Mesenchymal stem cell (in vitro differentiated cells and primary cell): Measurements from ENCODE around the gene ASPG.

Experiments used
- DNase-seq: peaks from one replicate; pipeline ENCODE4 v3.0.0-alpha.2; 2013
- H2AFZ ChIP-seq: one replicate; pipeline ENCODE4 v1.6.1; 2013; ENCODE audit warnings: low read depth, mild to moderate bottlenecking, control low read depth, inconsistent platforms, low read length, moderate library complexity
- H2AK5ac ChIP-seq: 2 replicates; pipeline ENCODE4 v1.6.1; 2013; ENCODE audit warnings: low read length, moderate library complexity, mild to moderate bottlenecking, inconsistent platforms; ENCODE audit not compliant: severe bottlenecking
- H2BK120ac ChIP-seq: one replicate; pipeline ENCODE4 v1.6.1; 2013; ENCODE audit warnings: low read depth, mild to moderate bottlenecking, inconsistent platforms, low read length, moderate library complexity
- H2BK12ac ChIP-seq, 2 experiments: one replicate each; pipeline ENCODE4 v1.6.1; 2013; ENCODE audit warnings: inconsistent platforms in 2 of 2, low read length in 2 of 2, mild to moderate bottlenecking in 2 of 2, moderate library complexity in 2 of 2, control low read depth in 1 of 2
- H2BK15ac ChIP-seq: one replicate; pipeline ENCODE4 v1.6.1; 2013; ENCODE audit warnings: mild to moderate bottlenecking, low read depth, inconsistent platforms; ENCODE audit not compliant: poor library complexity, severe bottlenecking
- H2BK5ac ChIP-seq: 2 replicates; pipeline ENCODE4 v1.6.1; 2013; ENCODE audit warnings: low read depth, mild to moderate bottlenecking, low read length, control low read depth, inconsistent platforms; ENCODE audit not compliant: poor library complexity, severe bottlenecking
- H3K14ac ChIP-seq, 2 experiments: one replicate each; pipeline ENCODE4 v1.6.1; 2013; ENCODE audit warnings: inconsistent platforms in 2 of 2, low read length in 2 of 2, control low read depth in 1 of 2, mild to moderate bottlenecking in 1 of 2, moderate library complexity in 1 of 2
- H3K18ac ChIP-seq, 2 experiments: one replicate each; pipeline ENCODE4 v1.6.1; 2013; ENCODE audit warnings: inconsistent platforms in 2 of 2, low read length in 2 of 2, control low read depth in 1 of 2, low read depth in 1 of 2, mild to moderate bottlenecking in 1 of 2
- H3K23ac ChIP-seq, 2 experiments: one replicate each; pipeline ENCODE4 v1.6.1; 2013; ENCODE audit warnings: inconsistent platforms in 2 of 2, low read length in 2 of 2, mild to moderate bottlenecking in 2 of 2, moderate library complexity in 2 of 2, control low read depth in 1 of 2
- H3K27ac ChIP-seq: 2 replicates; pipeline ENCODE4 v1.5.1; 2013; ENCODE audit warnings: mild to moderate bottlenecking, moderate library complexity, low read length, control low read depth, inconsistent platforms; ENCODE audit not compliant: poor library complexity, severe bottlenecking
- H3K27me3 ChIP-seq, 2 experiments: 2 replicates each; pipeline versions ENCODE4 v1.6.1 to v1.7.0; 2013; ENCODE audit warnings: low read length in 2 of 2, mild to moderate bottlenecking in 2 of 2, moderate library complexity in 2 of 2, control low read depth in 1 of 2, inconsistent platforms in 1 of 2; ENCODE audit not compliant: control insufficient read depth in 1 of 2, insufficient read depth in 1 of 2
- H3K36me3 ChIP-seq, 2 experiments: 2 replicates each; pipeline versions ENCODE4 v1.6.1 to v1.7.0; 2013; ENCODE audit warnings: low read length in 2 of 2, control low read depth in 1 of 2, inconsistent platforms in 1 of 2, low read depth in 1 of 2, mild to moderate bottlenecking in 1 of 2; ENCODE audit not compliant: insufficient read depth in 2 of 2, control insufficient read depth in 1 of 2
- H3K4ac ChIP-seq, 2 experiments: one replicate each; pipeline ENCODE4 v1.6.1; 2013; ENCODE audit warnings: inconsistent platforms in 2 of 2, low read length in 2 of 2, mild to moderate bottlenecking in 2 of 2, moderate library complexity in 2 of 2, control low read depth in 1 of 2, low read depth in 1 of 2
- H3K4me1 ChIP-seq: 2 replicates; pipeline ENCODE4 v1.6.1; 2013; ENCODE audit warnings: low read depth, low read length, control low read depth; ENCODE audit not compliant: control insufficient read depth, insufficient read depth
- H3K4me2 ChIP-seq: 2 replicates; pipeline ENCODE4 v1.6.1; 2013; ENCODE audit warnings: low read length, mild to moderate bottlenecking, inconsistent platforms; ENCODE audit not compliant: poor library complexity, severe bottlenecking
- H3K4me3 ChIP-seq, 2 experiments: 2 replicates each; pipeline versions ENCODE4 v1.5.1 to v1.7.0; 2013; ENCODE audit warnings: low read length in 2 of 2, mild to moderate bottlenecking in 2 of 2, control low read depth in 1 of 2, low read depth in 1 of 2; ENCODE audit not compliant: insufficient read depth in 1 of 2
- H3K79me1 ChIP-seq: replicated peaks from 2 replicates; pipeline ENCODE4 v1.6.1; 2013; ENCODE audit warnings: mild to moderate bottlenecking, control low read depth, low read length, inconsistent platforms; ENCODE audit not compliant: poor library complexity, severe bottlenecking
- H3K9ac ChIP-seq: 2 replicates; pipeline ENCODE4 v1.7.0; 2013; ENCODE audit warnings: mild to moderate bottlenecking, low read length, moderate library complexity
- H3K9me3 ChIP-seq: 2 replicates; pipeline ENCODE4 v1.7.0; 2013; ENCODE audit warnings: mild to moderate bottlenecking, low read length; ENCODE audit not compliant: control insufficient read depth
- H4K8ac ChIP-seq: one replicate; pipeline ENCODE4 v1.6.1; 2013; ENCODE audit warnings: inconsistent platforms, mild to moderate bottlenecking, low read length, moderate library complexity
- H4K91ac ChIP-seq: one replicate; pipeline ENCODE4 v1.6.1; 2013; ENCODE audit warnings: mild to moderate bottlenecking, low read length, inconsistent platforms
- WGBS: methylation state at CpG from one replicate; pipeline ENCODE4 v1.1.7; 2013; ENCODE audit warnings: mixed read lengths; 5-methylcytosine and 5-hydroxymethylcytosine counted together

ASPG gene

DNA sequence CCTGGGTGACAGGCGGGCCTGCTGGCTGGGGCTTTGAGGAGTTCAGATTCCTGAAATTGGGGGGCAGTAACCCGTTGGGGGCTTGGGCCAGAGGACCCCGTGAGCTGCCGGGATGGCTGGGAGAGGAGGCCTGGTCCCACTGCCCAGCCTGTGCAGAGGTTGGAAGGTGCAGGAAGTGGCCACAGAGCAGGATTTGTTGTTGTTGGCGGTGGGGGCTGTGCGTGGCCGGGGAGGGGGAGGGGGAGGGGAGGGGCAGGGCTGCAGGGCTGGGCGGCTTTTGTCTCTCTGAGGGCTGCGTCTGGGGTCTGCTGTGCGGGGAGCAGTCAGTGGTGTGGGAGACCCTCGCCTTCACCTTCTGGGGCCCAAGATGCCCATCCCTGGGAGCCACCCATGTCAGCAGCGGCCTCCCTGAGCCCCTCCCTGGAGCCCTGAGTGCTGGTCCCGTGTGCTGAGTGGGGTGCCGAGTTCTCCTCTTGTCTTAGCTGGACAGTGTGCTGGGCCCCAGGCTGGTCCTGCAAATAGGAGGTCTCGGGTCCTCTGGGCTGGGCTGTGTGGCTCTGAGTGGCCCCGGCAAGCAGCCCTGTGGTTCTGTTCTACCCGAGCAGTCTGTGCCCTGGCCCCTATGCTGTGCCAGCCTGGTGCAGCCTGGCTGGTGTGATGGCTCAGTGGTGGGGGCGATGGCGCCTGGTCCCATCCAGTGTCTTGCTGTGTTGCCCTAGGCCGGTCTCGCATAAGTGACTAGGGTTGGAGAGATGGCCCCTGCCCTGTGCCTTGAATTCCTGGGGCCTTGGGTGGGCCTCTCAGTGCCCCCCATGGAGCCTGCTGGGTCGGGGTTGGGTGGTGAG lies 63.2 kb downstream of the ASPG start:
- no peak overlapping the region for H3K23ac ChIP-seq
- peak overlapping the region; percentile 96 to 99 for H3K4ac ChIP-seq
- H4K8ac ChIP-seq: peak overlapping the region; percentile 97
- 42% methylated on average over 19 of the region's 22 CpGs for WGBS
- no peak overlapping the region for H2AFZ ChIP-seq
- DNase-seq: peak; percentile 14
- H3K36me3 ChIP-seq: no peaks in the 10 kb centered on the region
- no peaks in the 10 kb centered on the region for H3K9me3 ChIP-seq
- peaks cover 25% of the 10 kb centered on the region for H3K4me1 ChIP-seq
- H3K14ac ChIP-seq: peak overlapping the region in 1 of 2 experiments; percentile 88
- peak overlapping the region; percentile 95 for H2BK15ac ChIP-seq
- H4K91ac ChIP-seq: peak overlapping the region; percentile 100
- no peak overlapping the region for H3K4me3 ChIP-seq
- peak overlapping the region; percentile 91 to 98 for H2BK12ac ChIP-seq
- H3K4me2 ChIP-seq: no peak overlapping the region
- no peaks in the 10 kb centered on the region for H3K79me1 ChIP-seq
- H2BK5ac ChIP-seq: no peak overlapping the region
- peak overlapping the region; percentile 97 for H2BK120ac ChIP-seq
- H3K27me3 ChIP-seq: peaks cover 18 to 30% of the 10 kb centered on the region in 2 experiments
- no peak overlapping the region for H3K9ac ChIP-seq
- no peak overlapping the region for H2AK5ac ChIP-seq
- peak overlapping the region; percentile 61 to 100 for H3K18ac ChIP-seq
- H3K27ac ChIP-seq: no peak overlapping the region

DNA sequence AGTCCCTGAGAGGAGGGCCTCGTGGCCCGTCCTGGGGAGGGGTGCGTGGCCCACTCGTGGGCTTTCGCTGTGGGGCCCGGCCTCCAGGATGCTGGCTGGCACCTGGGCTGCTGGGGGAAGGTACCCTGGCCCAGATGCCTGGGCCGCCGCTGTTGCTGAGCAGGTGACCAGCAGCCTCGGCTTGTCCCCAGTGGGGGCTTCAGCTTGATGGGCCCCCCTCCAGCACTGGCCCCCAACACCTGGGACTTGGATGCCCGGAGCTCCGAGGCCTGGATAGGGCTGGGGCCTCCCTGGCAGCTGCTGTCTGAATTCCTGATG lies 63.7 kb downstream of the ASPG start:
- no peak overlapping the region for H2BK15ac ChIP-seq
- no peak overlapping the region for H2AFZ ChIP-seq
- no peaks in the 10 kb centered on the region for H3K9me3 ChIP-seq
- peak overlapping the region; percentile 98 for H4K8ac ChIP-seq
- H3K27ac ChIP-seq: no peak overlapping the region
- peak overlapping the region; percentile 100 for H4K91ac ChIP-seq
- H3K36me3 ChIP-seq: no peaks in the 10 kb centered on the region
- H3K4ac ChIP-seq: peak overlapping the region; percentile 96 to 99
- H3K79me1 ChIP-seq: no peaks in the 10 kb centered on the region
- H3K27me3 ChIP-seq: peaks cover 14 to 25% of the 10 kb centered on the region in 2 experiments
- peak overlapping the region; percentile 61 to 100 for H3K18ac ChIP-seq
- H2BK120ac ChIP-seq: peak overlapping the region; percentile 97
- no peak overlapping the region for H2AK5ac ChIP-seq
- DNase-seq: no peak
- no peak overlapping the region for H3K4me2 ChIP-seq
- peak overlapping the region; percentile 91 to 98 for H2BK12ac ChIP-seq
- no peak overlapping the region for H3K4me3 ChIP-seq
- no peak overlapping the region for H3K9ac ChIP-seq
- peak overlapping the region in 1 of 2 experiments; percentile 88 for H3K14ac ChIP-seq
- H2BK5ac ChIP-seq: no peak overlapping the region
- H3K4me1 ChIP-seq: peaks cover 25% of the 10 kb centered on the region
- WGBS: 65% methylated on average over 9 of the region's 11 CpGs
- H3K23ac ChIP-seq: no peak overlapping the region

DNA sequence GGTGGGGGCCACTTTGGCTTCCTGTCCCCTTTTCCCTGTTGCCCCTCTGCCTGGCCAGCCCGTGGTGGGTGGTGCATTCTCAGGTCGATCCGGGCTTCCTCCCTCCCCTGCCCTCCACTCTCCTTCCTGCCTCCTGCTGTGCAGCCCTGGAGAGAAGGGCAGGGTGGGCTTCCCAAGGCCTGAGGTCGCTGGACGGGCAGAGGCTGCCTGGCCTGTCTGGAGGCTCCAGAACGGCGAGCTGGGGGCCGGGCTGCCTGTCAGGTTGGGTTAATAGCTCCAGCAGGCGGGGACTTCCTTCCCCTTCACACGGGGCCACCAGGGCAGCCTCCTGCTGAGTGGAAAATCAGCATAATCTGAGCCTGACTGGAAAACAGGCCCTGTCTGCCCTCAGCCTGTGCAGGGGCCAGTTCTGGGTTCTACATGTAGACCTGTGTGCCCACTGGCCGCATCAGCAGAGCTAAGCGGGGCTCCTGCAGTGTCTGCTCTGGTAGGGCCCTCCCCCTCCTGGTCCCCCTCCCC lies 64.2 kb downstream of the ASPG start:
- H2BK120ac ChIP-seq: peak overlapping the region; percentile 97
- WGBS: 0% methylated on average over 10 of the region's 12 CpGs
- peak overlapping the region; percentile 88 to 96 for H3K4ac ChIP-seq
- peak overlapping the region in 1 of 2 experiments; percentile 29 for H3K14ac ChIP-seq
- no peak overlapping the region for H3K23ac ChIP-seq
- H2AFZ ChIP-seq: no peak overlapping the region
- H3K4me1 ChIP-seq: peaks cover 29% of the 10 kb centered on the region
- H4K8ac ChIP-seq: peak overlapping the region; percentile 98
- peak overlapping the region; percentile 100 for H4K91ac ChIP-seq
- no peak overlapping the region for H2BK5ac ChIP-seq
- peak; percentile 91 for DNase-seq
- no peak overlapping the region for H2AK5ac ChIP-seq
- H3K4me3 ChIP-seq: no peak overlapping the region
- no peak overlapping the region for H3K9ac ChIP-seq
- H3K36me3 ChIP-seq: no peaks in the 10 kb centered on the region
- H3K4me2 ChIP-seq: peak overlapping the region; percentile 4
- peak overlapping the region; percentile 84 to 100 for H3K18ac ChIP-seq
- peak overlapping the region; percentile 73 to 98 for H2BK12ac ChIP-seq
- H3K27ac ChIP-seq: no peak overlapping the region
- H3K9me3 ChIP-seq: no peaks in the 10 kb centered on the region
- no peaks in the 10 kb centered on the region for H3K79me1 ChIP-seq
- peaks cover 12 to 20% of the 10 kb centered on the region in 2 experiments for H3K27me3 ChIP-seq
- H2BK15ac ChIP-seq: peak overlapping the region; percentile 99
